ENCODE measurements around the gene CPNE5.

The CPNE5 gene

GRCh38 chr6:36739947-36740817 lies 99.1 kb downstream of the CPNE5 start:
- H3K9ac ChIP-seq (ENCODE audit: low read depth, low read length, poor library complexity, severe bottlenecking), result no peak overlapping the region
- no peak overlapping the region for H3K4me2 ChIP-seq (ENCODE audit: low read depth, low read length, poor library complexity, severe bottlenecking)
- H3K36me3 ChIP-seq (ENCODE audit: insufficient read depth, low read length), result no peaks in the 10 kb centered on the region
- H3K79me2 ChIP-seq (ENCODE audit: insufficient read depth, low read length), result no peaks in the 10 kb centered on the region
- no peaks in the 10 kb centered on the region for H3K27me3 ChIP-seq (ENCODE audit: insufficient read depth, low read length, poor library complexity, severe bottlenecking)
- no peak overlapping the region for H3K4me3 ChIP-seq (ENCODE audit: low read length, poor library complexity, severe bottlenecking)
- H3K9me2 ChIP-seq (replicated peaks; ENCODE audit: low read depth, low read length), result no peaks in the 10 kb centered on the region
- H3K4me1 ChIP-seq (ENCODE audit: insufficient read depth, low read length, poor library complexity, severe bottlenecking), result no peaks in the 10 kb centered on the region
- no peak overlapping the region for H2AFZ ChIP-seq (ENCODE audit: low read length)
- no peaks in the 10 kb centered on the region for H3F3A ChIP-seq (ENCODE audit: low read depth)
- no peaks in the 10 kb centered on the region for H4K20me1 ChIP-seq (ENCODE audit: insufficient read depth, low read length, poor library complexity, severe bottlenecking)
- TF ChIP-seq, protein P1, sequence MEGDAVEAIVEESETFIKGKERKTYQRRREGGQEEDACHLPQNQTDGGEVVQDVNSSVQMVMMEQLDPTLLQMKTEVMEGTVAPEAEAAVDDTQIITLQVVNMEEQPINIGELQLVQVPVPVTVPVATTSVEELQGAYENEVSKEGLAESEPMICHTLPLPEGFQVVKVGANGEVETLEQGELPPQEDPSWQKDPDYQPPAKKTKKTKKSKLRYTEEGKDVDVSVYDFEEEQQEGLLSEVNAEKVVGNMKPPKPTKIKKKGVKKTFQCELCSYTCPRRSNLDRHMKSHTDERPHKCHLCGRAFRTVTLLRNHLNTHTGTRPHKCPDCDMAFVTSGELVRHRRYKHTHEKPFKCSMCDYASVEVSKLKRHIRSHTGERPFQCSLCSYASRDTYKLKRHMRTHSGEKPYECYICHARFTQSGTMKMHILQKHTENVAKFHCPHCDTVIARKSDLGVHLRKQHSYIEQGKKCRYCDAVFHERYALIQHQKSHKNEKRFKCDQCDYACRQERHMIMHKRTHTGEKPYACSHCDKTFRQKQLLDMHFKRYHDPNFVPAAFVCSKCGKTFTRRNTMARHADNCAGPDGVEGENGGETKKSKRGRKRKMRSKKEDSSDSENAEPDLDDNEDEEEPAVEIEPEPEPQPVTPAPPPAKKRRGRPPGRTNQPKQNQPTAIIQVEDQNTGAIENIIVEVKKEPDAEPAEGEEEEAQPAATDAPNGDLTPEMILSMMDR (conservative IDR thresholded peaks at IDR 0.05; ENCODE audit: low read length), result no peak
- no peak for TF ChIP-seq EZH2phosphoT487 (IDR thresholded peaks at IDR 0.05; ENCODE audit: borderline replicate concordance)
- no peaks in the 10 kb centered on the region for H3K9me3 ChIP-seq (ENCODE audit: insufficient read depth, low read depth, low read length)

DNA sequence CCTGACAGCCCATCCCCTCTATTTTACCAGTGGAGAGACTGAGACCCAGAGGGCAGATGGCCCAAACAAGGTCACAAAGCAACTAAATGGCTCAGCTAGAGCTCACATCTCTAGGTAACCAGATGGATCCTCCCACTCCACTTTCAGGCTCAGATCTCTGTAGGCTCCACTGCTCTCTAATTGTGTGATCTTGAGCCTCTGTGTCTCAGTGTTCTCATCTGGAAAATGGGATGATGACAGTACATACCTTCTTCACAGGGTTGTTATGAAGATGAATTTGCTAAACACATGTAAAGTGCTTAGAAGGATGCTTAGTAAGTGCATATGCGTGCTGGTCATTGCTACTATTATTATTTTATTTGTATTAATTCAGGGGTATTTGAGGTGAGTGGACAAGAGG lies 101.1 kb downstream of the CPNE5 start:
- H3K4me3 ChIP-seq (ENCODE audit: low read length, poor library complexity, severe bottlenecking), result no peak overlapping the region
- no peaks in the 10 kb centered on the region for H3K27me3 ChIP-seq (ENCODE audit: insufficient read depth, low read length, poor library complexity, severe bottlenecking)
- no peaks in the 10 kb centered on the region for H3F3A ChIP-seq (ENCODE audit: low read depth)
- H4K20me1 ChIP-seq (ENCODE audit: insufficient read depth, low read length, poor library complexity, severe bottlenecking), result no peaks in the 10 kb centered on the region
- H2AFZ ChIP-seq (ENCODE audit: low read length), result no peak overlapping the region
- H3K4me2 ChIP-seq (ENCODE audit: low read depth, low read length, poor library complexity, severe bottlenecking), result no peak overlapping the region
- no peak overlapping the region for H3K9ac ChIP-seq (ENCODE audit: low read depth, low read length, poor library complexity, severe bottlenecking)
- no peaks in the 10 kb centered on the region; the same call in 1 of the 2 replicates for H3K36me3 ChIP-seq (ENCODE audit: insufficient read depth, low read length)
- no peaks in the 10 kb centered on the region for H3K4me1 ChIP-seq (ENCODE audit: insufficient read depth, low read length, poor library complexity, severe bottlenecking)
- TF ChIP-seq EZH2phosphoT487 (IDR thresholded peaks at IDR 0.05; ENCODE audit: borderline replicate concordance), result no peak
- TF ChIP-seq, protein P1 (conservative IDR thresholded peaks at IDR 0.05; ENCODE audit: low read length), result no peak
- H3K9me2 ChIP-seq (replicated peaks; ENCODE audit: low read depth, low read length), result no peaks in the 10 kb centered on the region
- H3K9me3 ChIP-seq (ENCODE audit: insufficient read depth, low read depth, low read length), result no peaks in the 10 kb centered on the region
- no peaks in the 10 kb centered on the region for H3K79me2 ChIP-seq (ENCODE audit: insufficient read depth, low read length)

DNA sequence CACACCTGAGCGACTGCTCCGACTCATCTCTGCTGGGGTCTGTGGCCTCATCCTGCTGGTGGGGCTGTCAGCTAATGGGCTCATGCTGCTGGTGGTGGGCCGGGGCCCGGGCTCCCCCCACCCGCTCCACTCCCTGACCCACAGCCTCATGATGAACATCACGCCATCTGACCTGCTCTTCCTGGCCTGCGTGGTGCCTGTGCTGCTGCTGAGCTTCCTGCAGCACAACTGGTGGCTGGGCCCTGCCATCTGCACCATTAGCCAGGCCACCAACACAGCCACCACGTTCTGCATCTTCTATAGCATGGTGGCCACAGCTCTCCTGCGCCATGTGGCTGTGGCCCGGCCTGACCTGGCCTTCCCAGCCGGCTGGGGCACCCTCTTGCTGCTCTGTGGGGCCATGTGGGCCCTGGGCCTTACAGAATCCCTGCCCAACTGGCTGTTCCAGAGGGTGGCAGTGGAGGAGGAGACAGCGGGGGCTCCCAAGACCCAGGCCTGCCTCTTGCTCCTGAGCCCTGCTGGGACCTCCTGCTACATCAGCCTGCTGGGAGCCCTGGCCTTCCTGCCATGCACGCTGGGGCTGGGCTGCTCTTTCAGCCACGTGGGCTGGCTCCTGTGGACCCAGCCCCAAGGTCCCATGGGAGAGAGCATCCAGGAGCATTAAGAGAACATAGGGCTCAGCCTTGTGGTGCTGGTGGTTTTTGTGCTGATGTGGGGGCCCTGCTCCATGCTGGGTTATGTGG lies 102.0 kb downstream of the CPNE5 start:
- H3K4me3 ChIP-seq (ENCODE audit: low read length, poor library complexity, severe bottlenecking), result no peak overlapping the region
- TF ChIP-seq EZH2phosphoT487 (IDR thresholded peaks at IDR 0.05; ENCODE audit: borderline replicate concordance), result no peak
- TF ChIP-seq, protein P1 (conservative IDR thresholded peaks at IDR 0.05; ENCODE audit: low read length), result no peak
- H3F3A ChIP-seq (ENCODE audit: low read depth), result no peaks in the 10 kb centered on the region
- H4K20me1 ChIP-seq (ENCODE audit: insufficient read depth, low read length, poor library complexity, severe bottlenecking), result no peaks in the 10 kb centered on the region
- no peaks in the 10 kb centered on the region for H3K4me1 ChIP-seq (ENCODE audit: insufficient read depth, low read length, poor library complexity, severe bottlenecking)
- H3K79me2 ChIP-seq (ENCODE audit: insufficient read depth, low read length), result no peaks in the 10 kb centered on the region
- H3K27me3 ChIP-seq (ENCODE audit: insufficient read depth, low read length, poor library complexity, severe bottlenecking), result no peaks in the 10 kb centered on the region
- H3K36me3 ChIP-seq (ENCODE audit: insufficient read depth, low read length), result peaks cover 1% of the 10 kb centered on the region; the same call in 1 of the 2 replicates
- H3K9me2 ChIP-seq (replicated peaks; ENCODE audit: low read depth, low read length), result no peaks in the 10 kb centered on the region
- no peak overlapping the region for H3K9ac ChIP-seq (ENCODE audit: low read depth, low read length, poor library complexity, severe bottlenecking)
- no peaks in the 10 kb centered on the region for H3K9me3 ChIP-seq (ENCODE audit: insufficient read depth, low read depth, low read length)
- no peak overlapping the region for H2AFZ ChIP-seq (ENCODE audit: low read length)
- no peak overlapping the region for H3K4me2 ChIP-seq (ENCODE audit: low read depth, low read length, poor library complexity, severe bottlenecking)

Measured in Loucy (cell line).